ENCODE results near the gene TAOK1.
"Not testable (repeated sequence)": the region's sequence is repeated elsewhere in the genome, so short reads cannot be mapped to it uniquely, and the experiment has no call there.

The TAOK1 gene

GRCh38 chr17:29344201-29344856 is 45.8 kb upstream of the TAOK1 start:
- CTCF ChIA-PET = interaction anchor here (0.6 to 3.9 kb wide), 5 partner anchors 14 to 227 kb away, joined by 3 to 20 read pairs (median 4); no protein-coding TSS in a partner anchor
- Histone ChIP-seq H3K9me3 (ENCODE audit: control insufficient read depth, insufficient read depth, low read depth, low read length) (no peaks in the 10 kb centered on the region), H3K27ac (ENCODE audit: extremely low read depth, low read depth, low read length) (no peak overlapping the region), H3K4me3 (ENCODE audit: low read depth, low read length) (no peak overlapping the region), H3K4me1 (ENCODE audit: control insufficient read depth, insufficient read depth, low read length) (no peaks in the 10 kb centered on the region), H3K36me3 (ENCODE audit: control insufficient read depth in 2 of 2, insufficient read depth in 1 of 2, low read length in 2 of 2) (no peaks in the 10 kb centered on the region; a peak in 1 of 3 replicates)
- TF ChIP-seq GLIS1 (tag by site-specific recombination; IDR thresholded peaks at IDR 0.05) (no peak), ZNF274 (IDR thresholded peaks at IDR 0.05; ENCODE audit: low read length) (no peak), ZNF274 (tag by site-specific recombination; IDR thresholded peaks at IDR 0.05; ENCODE audit: borderline replicate concordance) (no peak), ZNF549 (tag by site-specific recombination; IDR thresholded peaks at IDR 0.05) (no peak), ZNF624 (tag by site-specific recombination; IDR thresholded peaks at IDR 0.05) (no peak), KLF10 (tag by site-specific recombination; IDR thresholded peaks at IDR 0.05) (no peak), ZSCAN16 (tag by site-specific recombination; IDR thresholded peaks at IDR 0.05) (no peak)
- POLR2A ChIA-PET = interaction anchor here (0.6 to 1.8 kb wide), 2 partner anchors 17 to 50 kb away, joined by 4 to 9 read pairs; partner anchors contain the start of gene NUFIP2

GRCh38 chr17:29345066-29345465 is 45.1 kb upstream of the TAOK1 start:
- H3K4me1 ChIP-seq (ENCODE audit: control insufficient read depth, insufficient read depth, low read length) = no peaks in the 10 kb centered on the region
- H3K36me3 ChIP-seq (ENCODE audit: control insufficient read depth in 2 of 2, insufficient read depth in 1 of 2, low read length in 2 of 2) = no peaks in the 10 kb centered on the region; a peak in 1 of 3 replicates
- no peak overlapping the region for H3K27ac ChIP-seq (ENCODE audit: extremely low read depth, low read depth, low read length)
- no peak overlapping the region for H3K4me3 ChIP-seq (ENCODE audit: low read depth, low read length)
- POLR2A ChIA-PET = interaction anchor here (0.5 to 1.8 kb wide), 2 partner anchors 14 to 51 kb away, joined by 3 to 9 read pairs; partner anchors contain the start of gene NUFIP2
- CTCF ChIA-PET = interaction anchor here (0.6 to 3.9 kb wide), 5 partner anchors 17 to 228 kb away, joined by 4 to 20 read pairs (median 4); no protein-coding TSS in a partner anchor
- no peaks in the 10 kb centered on the region for H3K9me3 ChIP-seq (ENCODE audit: control insufficient read depth, insufficient read depth, low read depth, low read length)
- no peak for TF ChIP-seq ZNF510 (tag by site-specific recombination; IDR thresholded peaks at IDR 0.05; ENCODE audit: insufficient replicate concordance)
- TF ChIP-seq ATF2 (tag by site-specific recombination; IDR thresholded peaks at IDR 0.05; ENCODE audit: low read depth) = peak; percentile 45; the same call in 1 of the 2 replicates

GRCh38 chr17:29345470-29345869 is 44.7 kb upstream of the TAOK1 start:
- H3K4me3 ChIP-seq (ENCODE audit: low read depth, low read length); H3K9me3 ChIP-seq (ENCODE audit: control insufficient read depth, insufficient read depth, low read depth, low read length); H3K36me3 ChIP-seq (ENCODE audit: control insufficient read depth in 2 of 2, insufficient read depth in 1 of 2, low read length in 2 of 2); H3K27ac ChIP-seq (ENCODE audit: extremely low read depth, low read depth, low read length); H3K4me1 ChIP-seq (ENCODE audit: control insufficient read depth, insufficient read depth, low read length): not testable (repeated sequence)
- ChIA-PET CTCF (interaction anchor here (0.6 to 3.9 kb wide), 5 partner anchors 16 to 228 kb away, joined by 4 to 20 read pairs (median 4); no protein-coding TSS in a partner anchor), POLR2A (interaction anchor here (0.5 to 1.8 kb wide), 2 partner anchors 14 to 51 kb away, joined by 3 to 9 read pairs; partner anchors contain the start of gene NUFIP2)

GRCh38 chr17:29346462-29346861 is 43.7 kb upstream of the TAOK1 start:
- Histone ChIP-seq H3K9me3 (ENCODE audit: control insufficient read depth, insufficient read depth, low read depth, low read length) (no peaks in the 10 kb centered on the region), H3K36me3 (ENCODE audit: control insufficient read depth in 2 of 2, insufficient read depth in 1 of 2, low read length in 2 of 2) (no peaks in the 10 kb centered on the region; a peak in 1 of 3 replicates), H3K4me3 (ENCODE audit: low read depth, low read length) (no peak overlapping the region), H3K27ac (ENCODE audit: extremely low read depth, low read depth, low read length) (no peak overlapping the region), H3K4me1 (ENCODE audit: control insufficient read depth, insufficient read depth, low read length) (no peaks in the 10 kb centered on the region)
- POLR2A ChIA-PET = no interaction called here
- CTCF ChIA-PET = interaction anchor here (1.5 to 3.9 kb wide), 2 partner anchors 24 to 198 kb away, joined by 6 to 20 read pairs; no protein-coding TSS in a partner anchor
- TF ChIP-seq MYNN (tag by site-specific recombination; IDR thresholded peaks at IDR 0.05; ENCODE audit: borderline replicate concordance) (no peak), ZNF221 (tag by site-specific recombination; IDR thresholded peaks at IDR 0.05; ENCODE audit: borderline replicate concordance) (no peak), ZNF398 (tag by site-specific recombination; IDR thresholded peaks at IDR 0.05) (no peak), ZFP41 (tag by site-specific recombination; IDR thresholded peaks at IDR 0.05; ENCODE audit: borderline replicate concordance) (no peak)

Measured in HEK293 (cell line).